GM21526 (cell line): ENCODE measurements around the gene ANKRD66.
"Not testable (repeated sequence)": the region's sequence is repeated elsewhere in the genome, so short reads cannot be mapped to it uniquely, and the experiment has no call there.

Experiments
- ATAC-seq: cut with Tn5 transposase; IDR thresholded peaks from one replicate; pipeline ENCODE4 v1.9.1; 2021; ENCODE audit warnings: moderate library complexity; ENCODE audit not compliant: unreplicated experiment, low FRiP score

Gene ANKRD66

GRCh38 chr6:46751658-46752057 is 4.9 kb downstream of the ANKRD66 start:
- ATAC-seq = no peak

DNA sequence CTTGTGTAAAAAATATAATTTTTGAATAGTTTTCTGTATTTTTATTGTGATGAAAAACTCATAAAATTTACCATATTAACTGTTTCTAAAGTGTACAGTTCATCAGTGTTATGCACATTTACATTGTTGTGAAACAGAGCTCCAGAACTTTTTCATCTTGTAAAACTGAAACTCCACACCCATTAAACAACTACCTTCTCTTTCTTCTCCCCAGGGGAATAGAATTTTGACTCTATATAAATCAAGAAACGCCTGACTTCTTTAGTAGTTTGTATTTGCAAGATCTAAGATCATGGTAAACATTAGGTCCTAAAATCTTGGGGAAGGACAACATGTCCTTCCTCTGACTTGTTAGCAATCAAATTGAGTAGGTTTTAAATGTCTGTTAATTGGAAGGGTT is 9.1 kb downstream of the ANKRD66 start:
- no peak for ATAC-seq

GRCh38 chr6:46756469-46757213 is 9.9 kb downstream of the ANKRD66 start:
- ATAC-seq = no peak

DNA sequence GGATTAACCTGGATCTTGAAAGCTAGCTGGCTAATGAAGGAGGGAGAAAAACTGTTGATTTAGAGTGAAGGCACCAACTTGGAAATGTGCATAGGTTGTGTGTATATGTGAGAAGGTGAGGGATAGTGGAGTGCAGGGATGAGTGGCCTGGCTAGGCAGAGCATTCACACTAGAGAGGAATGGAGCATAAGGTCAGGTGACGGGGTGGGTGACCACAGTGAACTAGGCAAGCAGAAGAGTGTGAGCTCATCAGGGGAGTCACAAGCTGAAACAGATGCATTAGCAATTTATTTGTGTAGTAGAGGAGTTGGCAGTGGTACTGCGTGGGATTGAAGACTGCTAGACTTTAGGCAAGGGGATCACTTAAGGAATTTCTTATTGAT is 10.5 kb downstream of the ANKRD66 start:
- no peak for ATAC-seq

- ATAC-seq = no peak
Measured at GRCh38 chr6:46758960-46759753, 12.4 kb downstream of the ANKRD66 start.

GRCh38 chr6:46760925-46761324 is 14.2 kb downstream of the ANKRD66 start:
- no peak for ATAC-seq

GRCh38 chr6:46763466-46763865 is 16.7 kb downstream of the ANKRD66 start:
- ATAC-seq = no peak

DNA sequence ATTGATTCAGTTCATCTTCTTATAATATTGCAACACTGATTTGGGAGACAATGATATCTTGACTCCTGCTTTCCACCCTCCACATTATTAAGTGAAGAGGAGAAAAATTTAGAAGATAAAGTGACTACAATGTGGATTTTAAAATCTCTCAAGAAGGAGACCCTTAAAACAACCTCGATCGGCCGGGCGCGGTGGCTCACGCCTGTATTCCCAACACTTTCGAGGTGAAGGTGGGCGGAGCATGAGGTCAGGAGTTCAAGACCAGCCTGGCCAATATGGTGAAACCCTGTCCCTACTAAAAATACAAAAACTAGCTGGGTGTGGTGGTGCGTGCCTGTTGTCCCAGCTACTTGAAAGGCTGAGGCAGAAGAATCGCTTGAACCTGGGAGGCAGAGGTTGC is 17.5 kb downstream of the ANKRD66 start:
- ATAC-seq = not testable (repeated sequence)

DNA sequence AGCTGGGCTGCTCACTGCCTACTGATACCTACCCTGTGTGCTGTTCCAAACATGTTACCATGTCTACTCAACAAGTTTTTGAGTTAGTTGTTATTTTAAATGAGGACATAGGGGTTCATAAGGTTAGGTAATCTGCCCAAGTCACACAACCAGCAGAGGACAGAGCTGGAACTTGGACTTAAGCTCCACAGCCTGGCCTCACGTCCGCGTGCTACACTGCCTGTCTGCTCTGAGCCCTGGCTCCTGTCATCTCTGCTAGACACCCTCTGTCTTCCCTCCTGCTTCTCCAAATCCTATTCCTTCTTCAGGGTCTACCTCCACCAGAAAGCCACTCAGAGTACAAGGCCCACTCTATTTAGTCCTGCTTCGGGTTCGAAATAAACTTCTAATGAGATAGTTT is 18.2 kb downstream of the ANKRD66 start:
- no peak for ATAC-seq

- ATAC-seq = no peak
Measured at GRCh38 chr6:46772016-46772415, 25.3 kb downstream of the ANKRD66 start.

DNA sequence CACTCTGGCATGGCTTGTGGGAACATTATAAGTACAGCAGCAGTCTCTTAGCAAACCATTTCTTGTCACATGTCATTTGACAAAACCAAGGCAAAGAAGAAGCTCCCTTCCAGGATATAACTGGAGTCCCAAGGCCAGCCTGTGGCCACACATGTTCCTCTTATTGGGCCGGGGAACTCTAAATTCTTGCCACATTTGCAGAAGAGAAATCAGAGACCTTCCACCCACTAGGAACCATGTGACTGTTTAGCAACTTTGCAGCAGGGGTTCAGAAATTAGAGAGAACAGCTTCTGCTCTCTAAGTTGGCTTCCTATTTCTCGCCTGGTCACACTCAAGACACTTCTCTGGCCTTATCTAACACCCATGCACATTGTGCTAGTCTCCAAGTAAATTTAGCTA is 26.0 kb downstream of the ANKRD66 start:
- ATAC-seq = no peak

DNA sequence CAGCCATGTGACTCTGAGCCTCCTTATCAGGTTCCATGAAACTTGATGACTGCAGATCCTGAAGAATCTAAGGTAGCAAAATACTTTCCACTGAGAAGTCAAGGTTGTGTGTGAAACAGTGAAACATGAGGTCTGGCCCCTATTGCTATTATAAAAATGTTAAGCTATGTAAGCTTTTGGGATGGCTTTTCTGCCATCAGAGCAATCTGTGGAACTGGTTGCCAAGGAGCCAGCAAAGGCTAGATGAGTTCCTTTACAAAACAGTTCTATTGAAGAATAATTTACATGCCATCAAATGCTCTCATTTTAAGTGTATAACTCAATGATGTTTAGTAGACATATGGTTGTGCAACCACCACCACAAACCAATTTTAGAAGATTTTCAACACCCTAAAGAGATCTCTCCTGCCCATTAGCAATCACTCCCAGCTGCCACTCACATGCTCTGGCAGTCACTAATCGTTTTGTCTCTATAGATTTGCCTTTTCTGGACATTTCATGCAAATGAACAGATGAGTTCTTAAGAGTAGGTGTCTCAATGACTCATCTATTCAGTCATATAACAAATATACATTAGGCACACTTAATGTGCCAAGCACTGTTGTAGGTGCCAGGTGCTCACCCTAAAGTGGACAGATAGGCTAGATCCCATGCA is 26.6 kb downstream of the ANKRD66 start:
- ATAC-seq = no peak

DNA sequence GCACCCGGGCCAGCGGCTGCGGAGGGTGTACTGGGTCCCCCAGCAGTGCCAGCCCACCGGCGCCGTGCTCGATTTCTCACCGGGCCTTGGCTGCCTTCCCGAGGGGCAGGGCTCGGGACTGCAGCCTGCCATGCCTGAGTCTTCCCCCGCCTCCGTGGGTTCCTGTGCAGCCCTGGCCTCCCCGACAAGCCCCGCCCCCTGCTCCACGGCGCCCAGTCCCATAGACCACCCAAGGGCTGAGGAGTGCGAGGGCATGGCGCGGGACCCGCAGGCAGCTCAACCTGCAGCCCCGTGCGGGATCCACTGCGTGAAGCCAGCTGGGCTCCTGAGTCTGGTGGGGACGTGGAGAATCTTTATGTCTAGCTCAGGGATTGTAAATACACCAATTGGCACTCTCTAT is 28.0 kb downstream of the ANKRD66 start:
- not testable (repeated sequence) for ATAC-seq

GRCh38 chr6:46776070-46776712 is 29.5 kb downstream of the ANKRD66 start:
- ATAC-seq = no peak

DNA sequence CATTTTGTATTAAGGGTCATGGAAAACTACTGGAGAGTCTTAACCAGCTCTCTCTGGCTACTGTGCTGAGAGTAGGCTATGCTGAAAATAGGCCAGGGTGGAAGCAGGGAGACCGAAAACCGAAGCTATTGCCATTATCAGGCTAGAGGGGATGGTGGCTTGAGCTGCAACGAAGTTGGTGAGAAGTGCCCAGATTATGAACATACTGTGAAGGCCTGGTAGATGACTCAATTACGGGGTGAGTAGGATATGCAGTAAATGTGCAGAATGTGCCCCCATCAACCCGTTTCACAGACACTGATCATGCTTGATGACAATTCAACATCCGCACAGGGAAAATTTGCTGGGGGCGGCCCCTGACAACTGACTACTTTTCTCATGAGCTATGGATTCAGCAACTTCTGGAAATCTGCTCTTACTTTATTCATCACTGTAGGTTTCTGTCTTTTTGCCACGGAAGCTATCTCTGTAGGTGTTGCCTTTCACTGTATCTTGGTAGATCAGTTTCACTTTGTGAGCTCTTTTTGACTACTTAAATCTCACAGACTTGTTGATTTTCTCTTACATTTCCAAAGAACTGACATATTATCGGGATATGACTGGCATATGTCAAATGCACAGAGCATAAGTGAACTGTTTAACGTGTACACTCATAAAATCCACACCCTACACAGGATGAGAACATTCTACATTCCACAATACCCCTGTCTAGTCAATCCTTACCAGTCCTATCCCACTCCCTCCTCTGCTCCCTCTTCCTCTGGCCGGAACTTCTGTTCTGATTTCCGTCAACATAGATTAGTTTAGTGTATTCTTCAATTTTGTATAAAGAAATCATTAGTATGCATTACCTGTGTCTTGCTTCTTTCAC is 31.0 kb downstream of the ANKRD66 start:
- ATAC-seq = no peak

DNA sequence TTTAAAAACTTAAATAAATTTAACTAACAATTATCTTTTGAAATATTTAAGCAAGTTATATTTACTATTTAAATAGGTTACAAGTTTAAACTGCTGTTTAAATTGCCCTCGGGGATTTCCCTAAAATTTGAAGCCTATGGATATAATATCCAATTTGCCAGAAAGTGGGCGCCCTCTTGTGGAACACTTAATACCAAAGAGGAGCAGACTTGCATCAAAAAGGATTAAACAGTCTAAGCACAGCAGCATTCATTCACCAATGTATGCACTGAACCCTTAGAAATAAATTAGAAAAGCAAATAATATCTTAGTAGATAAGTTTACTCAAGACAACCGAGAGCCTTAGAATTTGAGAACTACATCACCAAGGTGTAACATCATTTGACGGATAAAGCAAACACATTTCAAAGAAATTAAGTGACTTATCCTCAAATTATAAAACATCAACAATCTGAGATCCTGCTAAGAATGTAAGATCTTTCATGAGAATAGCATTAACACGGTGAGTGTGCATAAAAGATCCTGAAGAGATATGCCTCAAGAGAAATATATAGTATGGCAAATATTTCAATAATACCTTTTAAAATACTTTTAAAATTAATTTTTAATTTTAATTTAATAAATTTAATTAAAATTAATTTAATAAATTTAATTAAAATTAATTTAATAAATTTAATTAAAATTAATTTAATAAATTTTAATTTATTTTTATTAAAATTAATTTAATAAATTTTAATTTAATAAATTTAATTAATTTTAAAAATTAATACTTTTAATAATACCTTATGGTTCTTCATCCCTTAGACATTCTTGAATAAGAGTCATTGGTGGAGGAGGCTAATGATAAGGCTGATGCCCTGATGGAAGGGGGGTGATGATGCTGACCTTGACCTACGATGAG is 35.0 kb downstream of the ANKRD66 start:
- no peak for ATAC-seq

DNA sequence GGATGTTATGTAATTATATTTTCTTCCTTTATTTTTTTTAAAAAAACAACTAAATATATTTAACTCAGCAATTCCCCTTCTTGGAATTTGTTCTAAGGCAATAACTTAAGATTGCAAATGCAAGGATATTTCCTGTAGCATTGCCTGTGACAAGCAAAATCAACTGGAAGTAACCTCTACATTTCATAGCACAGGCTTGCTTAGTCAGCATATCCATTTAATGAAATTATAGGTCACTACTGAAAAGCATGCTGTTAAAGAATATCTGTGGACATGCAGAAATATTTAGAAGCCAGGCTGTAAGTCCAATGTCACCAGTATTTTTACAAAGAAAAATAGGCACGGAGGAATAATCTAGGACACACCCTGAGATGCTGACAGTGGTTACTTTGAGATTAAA is 37.8 kb downstream of the ANKRD66 start:
- ATAC-seq = no peak

DNA sequence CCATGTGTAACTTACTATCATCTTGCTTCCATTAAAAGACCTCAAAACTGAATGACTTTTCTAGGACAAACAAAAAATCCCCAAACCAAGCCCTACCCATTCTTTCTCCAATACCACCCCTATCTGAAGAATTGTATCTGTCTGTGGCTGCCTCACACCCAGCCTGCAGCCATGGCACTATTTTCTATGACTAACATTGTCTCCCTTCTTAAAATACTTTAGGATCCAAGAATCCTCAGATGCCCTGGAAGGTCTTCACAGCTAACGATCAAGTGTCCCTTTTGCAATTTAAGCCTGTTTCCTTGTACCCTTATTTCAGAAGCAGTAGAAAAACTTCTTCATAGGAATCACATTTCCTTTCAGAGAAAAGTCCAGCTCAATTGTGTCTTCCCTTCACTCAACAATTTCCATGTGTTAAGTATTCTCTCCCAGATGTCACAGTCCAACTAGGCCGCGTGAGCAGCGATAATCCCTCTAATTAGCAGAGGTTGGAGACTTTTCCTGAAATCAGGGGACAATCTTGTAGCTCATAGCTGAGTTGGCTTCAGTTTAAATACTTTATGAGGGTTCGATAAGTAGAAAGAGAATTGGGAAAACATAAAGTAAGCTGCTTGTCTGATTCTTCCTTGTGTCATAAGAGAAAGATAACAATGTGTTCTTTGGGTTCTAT is 41.3 kb downstream of the ANKRD66 start:
- ATAC-seq = no peak

GRCh38 chr6:46788791-46789190 is 42.1 kb downstream of the ANKRD66 start:
- no peak for ATAC-seq
